Uterus (tissue), 4 donors: ENCODE measurements around the gene MARVELD1. TPM values are rescaled to one million over a fixed set of nuclear protein-coding genes. Genes with fewer than 3 reads are reported as not detected.

Experiments used
- DNase-seq, 2 donors: peaks; one replicate each; pipeline ENCODE4 v3.0.0-alpha.2; 2019 to 2020
- H3K27ac ChIP-seq, 2 donors: fragments of 200-600 bp; sonication (generic); 1 replicate in 1 of 2; 2 replicates in 1 of 2; pipeline ENCODE4 v1.5.1; 2016 to 2018
- H3K27me3 ChIP-seq, 2 donors: fragments of 200-600 bp; sonication (generic); one replicate each; pipeline ENCODE4 v1.5.1; 2018 to 2019; ENCODE audit warnings: control low read depth in 1 of 2
- H3K36me3 ChIP-seq, 2 donors: fragments of 200-600 bp; sonication (generic); one replicate each; pipeline ENCODE4 v1.5.1; 2019; ENCODE audit warnings: control low read depth in 1 of 2
- H3K4me1 ChIP-seq, 2 donors: fragments of 200-600 bp; sonication (generic); one replicate each; pipeline ENCODE4 v1.5.1; 2018 to 2019; ENCODE audit warnings: control low read depth in 1 of 2
- H3K4me3 ChIP-seq, 2 donors: fragments of 200-600 bp; sonication (generic); 1 replicate in 1 of 2; 2 replicates in 1 of 2; pipeline ENCODE4 v1.5.1; 2018 to 2019; ENCODE audit warnings: mild to moderate bottlenecking in 1 of 2
- H3K9me3 ChIP-seq, 2 donors: fragments of 200-600 bp; sonication (generic); one replicate each; pipeline ENCODE4 v1.5.1; 2019; ENCODE audit warnings: control low read depth in 1 of 2
- POLR2A ChIP-seq, 2 donors: fragments of 450-650 bp; IDR thresholded peaks; one replicate each; pipeline ENCODE4 v1.6.1; 2016; ENCODE audit warnings: antibody characterized with exemption in 2 of 2, mild to moderate bottlenecking in 1 of 2, moderate library complexity in 1 of 2
- intact Hi-C: fragments of 100-400 bp; cut with DNase I; formaldehyde crosslinking; loops from one replicate; pipeline ENCODE4 v1.15.1; 2023; ENCODE audit warnings: low total_unique reads
- total RNA-seq, 4 donors: library from RNA; depleted of rRNA in 3 of 4; stranded (reverse); fragments of >200 nt in 3 of 4; gene quantifications; one replicate each; pipeline versions ENCODE4 v1.1.0 to v1.2.4, GENCODE V29; 2014 to 2023
- TF ChIP-seq, protein P1 (sequence below), 4 experiments: fragments of 200-600 bp in 2 of 4; fragments of 450-650 bp in 2 of 4; sonication (generic) in 2 of 4; IDR thresholded peaks; one replicate each; pipeline ENCODE4 v1.5.1; 2016 to 2019; ENCODE audit warnings: antibody characterized with exemption in 4 of 4, mild to moderate bottlenecking in 2 of 4, moderate library complexity in 1 of 4
- donor health status: DM: yes; HTN: yes; CAD: no.

The MARVELD1 gene
- total RNA-seq, 4 donors from 2014 or later, result 36.9 to 158 (median 59.4) TPM

GRCh38 chr10:97740613-97741012, 27.1 kb downstream of the MARVELD1 start:
- Histone ChIP-seq H3K36me3 (no peaks in the 10 kb centered on the region), H3K4me3 (no peak overlapping the region), H3K27ac (no peak overlapping the region), H3K27me3 (no peaks in the 10 kb centered on the region), H3K9me3 (no peaks in the 10 kb centered on the region), H3K4me1 (peaks cover 5 to 9% of the 10 kb centered on the region in 2 donors)
- TF ChIP-seq, protein P1, sequence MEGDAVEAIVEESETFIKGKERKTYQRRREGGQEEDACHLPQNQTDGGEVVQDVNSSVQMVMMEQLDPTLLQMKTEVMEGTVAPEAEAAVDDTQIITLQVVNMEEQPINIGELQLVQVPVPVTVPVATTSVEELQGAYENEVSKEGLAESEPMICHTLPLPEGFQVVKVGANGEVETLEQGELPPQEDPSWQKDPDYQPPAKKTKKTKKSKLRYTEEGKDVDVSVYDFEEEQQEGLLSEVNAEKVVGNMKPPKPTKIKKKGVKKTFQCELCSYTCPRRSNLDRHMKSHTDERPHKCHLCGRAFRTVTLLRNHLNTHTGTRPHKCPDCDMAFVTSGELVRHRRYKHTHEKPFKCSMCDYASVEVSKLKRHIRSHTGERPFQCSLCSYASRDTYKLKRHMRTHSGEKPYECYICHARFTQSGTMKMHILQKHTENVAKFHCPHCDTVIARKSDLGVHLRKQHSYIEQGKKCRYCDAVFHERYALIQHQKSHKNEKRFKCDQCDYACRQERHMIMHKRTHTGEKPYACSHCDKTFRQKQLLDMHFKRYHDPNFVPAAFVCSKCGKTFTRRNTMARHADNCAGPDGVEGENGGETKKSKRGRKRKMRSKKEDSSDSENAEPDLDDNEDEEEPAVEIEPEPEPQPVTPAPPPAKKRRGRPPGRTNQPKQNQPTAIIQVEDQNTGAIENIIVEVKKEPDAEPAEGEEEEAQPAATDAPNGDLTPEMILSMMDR (IDR thresholded peaks at IDR 0.05), result no peak
- no peak for TF ChIP-seq POLR2A (IDR thresholded peaks at IDR 0.05)
- DNase-seq, result no peak
- intact Hi-C loops, result no loop called here

- intact Hi-C loops, result no loop called here
- H3K27me3 ChIP-seq, result no peaks in the 10 kb centered on the region
- no peaks in the 10 kb centered on the region for H3K9me3 ChIP-seq
- no peaks in the 10 kb centered on the region for H3K36me3 ChIP-seq
- no peak for DNase-seq
- H3K4me3 ChIP-seq, result no peak overlapping the region
- H3K4me1 ChIP-seq, result peaks cover 3 to 4% of the 10 kb centered on the region in 2 donors
- no peak overlapping the region for H3K27ac ChIP-seq
- TF ChIP-seq, protein P1 (IDR thresholded peaks at IDR 0.05), result no peak
- TF ChIP-seq POLR2A (IDR thresholded peaks at IDR 0.05), result no peak
Measured at GRCh38 chr10:97743169-97743943, 29.8 kb downstream of the MARVELD1 start.

- intact Hi-C loops, result no loop called here
- TF ChIP-seq, protein P1 (IDR thresholded peaks at IDR 0.05), result no peak
- no peak for TF ChIP-seq POLR2A (IDR thresholded peaks at IDR 0.05)
- Histone ChIP-seq H3K36me3 (no peaks in the 10 kb centered on the region), H3K9me3 (no peaks in the 10 kb centered on the region), H3K27me3 (no peaks in the 10 kb centered on the region), H3K4me3 (no peak overlapping the region), H3K27ac (no peak overlapping the region), H3K4me1 (no peaks in the 10 kb centered on the region)
- DNase-seq, result no peak
Measured at GRCh38 chr10:97744405-97745035, 31.0 kb downstream of the MARVELD1 start.

DNA sequence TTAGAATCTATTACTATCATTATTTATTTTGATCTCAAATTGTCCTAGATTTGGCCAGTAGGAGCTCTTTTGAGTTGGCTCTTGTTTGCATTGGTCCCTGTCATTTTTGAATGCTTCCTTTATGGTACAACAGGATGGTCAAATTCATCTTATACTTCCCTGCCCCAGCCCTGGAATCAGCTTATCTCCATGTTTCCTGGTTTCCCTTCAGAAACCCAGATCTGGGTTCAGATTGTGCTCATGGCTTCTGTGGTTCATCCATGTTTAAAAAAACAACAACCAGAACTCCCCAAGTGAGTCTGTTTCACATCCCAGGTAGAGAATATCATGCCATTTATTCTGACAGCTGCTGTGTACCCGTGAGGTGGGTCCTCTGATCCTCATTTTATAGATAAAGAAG, 34.0 kb downstream of the MARVELD1 start:
- no peak overlapping the region for H3K4me3 ChIP-seq
- intact Hi-C loops, result no loop called here

More for the DNA sequence above, 34.0 kb downstream of the MARVELD1 start:
- Histone ChIP-seq H3K27me3 (no peaks in the 10 kb centered on the region), H3K27ac (no peak overlapping the region), H3K9me3 (no peaks in the 10 kb centered on the region), H3K4me1 (no peaks in the 10 kb centered on the region), H3K36me3 (no peaks in the 10 kb centered on the region)
- DNase-seq, result no peak
- TF ChIP-seq, protein P1 (IDR thresholded peaks at IDR 0.05), result no peak
- no peak for TF ChIP-seq POLR2A (IDR thresholded peaks at IDR 0.05)
